Measurements from ENCODE around the gene SRPK2. TPM values are rescaled to one million over a fixed set of nuclear protein-coding genes. Genes with fewer than 3 reads are reported as not detected.
A peak's percentile ranks its signal among the peaks of the same experiment; 100 is the strongest.

The SRPK2 gene
- total and polyA plus RNA-seq, 2 of the 13 experiments (the other 11 are each of a cell fraction or from before 2014, with no cell fraction given) = 10.1 to 22.3 TPM

GRCh38 chr7:105403128-105403527 lies 14.4 kb upstream of the SRPK2 start:
- no peak overlapping the region for H3K4me2 ChIP-seq (ENCODE audit: low read depth, low read length)
- H4K20me1 ChIP-seq (ENCODE audit: insufficient read depth, low read length) = no peaks in the 10 kb centered on the region
- no peak overlapping the region for H3K9ac ChIP-seq (ENCODE audit: insufficient read depth, low read depth, low read length)
- H3K4me3 ChIP-seq (replicated peaks in 1 of 3; ENCODE audit: insufficient read depth in 1 of 3, low read depth in 2 of 3, low read length in 3 of 3) = no peak overlapping the region
- H2AFZ ChIP-seq (ENCODE audit: low read length) = no peak overlapping the region
- H3K79me2 ChIP-seq (ENCODE audit: insufficient read depth, low read length) = no peaks in the 10 kb centered on the region
- CTCF ChIA-PET (ENCODE audit: low intra/inter-chr PET ratio, low total read pairs) = no interaction called here
- no peak overlapping the region for H3K27ac ChIP-seq (ENCODE audit: extremely low read length, insufficient read depth, low read length)
- no peak for FAIRE-seq
- in situ Hi-C loops (cut with HindIII; ENCODE audit: extremely low pct_ligation_motif_present, low pct_unique_long_range_greater_than_20kb) = no loop called here
- peaks cover 11% of the 10 kb centered on the region for H3K4me1 ChIP-seq (ENCODE audit: insufficient read depth, low read length)
- intact Hi-C loops (cut with micrococcal nuclease; ENCODE audit: unreplicated experiment) = no loop called here
- no peak for ATAC-seq
- 65% methylated on average over 6 of the region's 6 CpGs for WGBS (ENCODE audit: low lambda C conversion rate)
- TF ChIP-seq HOXD1 (CRISPR knock-in tag; IDR thresholded peaks at IDR 0.05) (no peak), ZNF710 (CRISPR knock-in tag; IDR thresholded peaks at IDR 0.05; ENCODE audit: borderline replicate concordance) (no peak), RFX5 (IDR thresholded peaks at IDR 0.05; ENCODE audit: low read depth, low read length) (no peak)
- DNase-seq (ENCODE audit: low spot score) = no peak
- BruUV-seq (replicated peaks) = no TSS peak
- POLR2A ChIA-PET = no interaction called here
- no peaks in the 10 kb centered on the region for H3K9me3 ChIP-seq (ENCODE audit: low read length)
- no peaks in the 10 kb centered on the region for H3K36me3 ChIP-seq (replicated peaks in 1 of 2; ENCODE audit: control insufficient read depth in 1 of 2, insufficient read depth in 2 of 2, low read length in 2 of 2)
- no peaks in the 10 kb centered on the region for H3K27me3 ChIP-seq (ENCODE audit: control insufficient read depth in 1 of 2, insufficient read depth in 2 of 2, low read length in 2 of 2)

GRCh38 chr7:105402221-105403095 lies 13.7 kb upstream of the SRPK2 start:
- Histone ChIP-seq H3K9ac (ENCODE audit: insufficient read depth, low read depth, low read length) (no peak overlapping the region), H3K79me2 (ENCODE audit: insufficient read depth, low read length) (no peaks in the 10 kb centered on the region), H3K4me1 (ENCODE audit: insufficient read depth, low read length) (peaks cover 11% of the 10 kb centered on the region), H3K27ac (ENCODE audit: extremely low read length, insufficient read depth, low read length) (no peak overlapping the region), H3K4me3 (replicated peaks in 1 of 3; ENCODE audit: insufficient read depth in 1 of 3, low read depth in 2 of 3, low read length in 3 of 3) (no peak overlapping the region), H3K36me3 (replicated peaks in 1 of 2; ENCODE audit: control insufficient read depth in 1 of 2, insufficient read depth in 2 of 2, low read length in 2 of 2) (no peaks in the 10 kb centered on the region), H2AFZ (ENCODE audit: low read length) (no peak overlapping the region), H3K4me2 (ENCODE audit: low read depth, low read length) (no peak overlapping the region), H3K9me3 (ENCODE audit: low read length) (no peaks in the 10 kb centered on the region), H3K27me3 (ENCODE audit: control insufficient read depth in 1 of 2, insufficient read depth in 2 of 2, low read length in 2 of 2) (no peaks in the 10 kb centered on the region), H4K20me1 (ENCODE audit: insufficient read depth, low read length) (no peaks in the 10 kb centered on the region)
- no peak for DNase-seq (ENCODE audit: low spot score)
- no peak for ATAC-seq
- no TSS peak for BruUV-seq (replicated peaks)
- intact Hi-C loops (cut with micrococcal nuclease; ENCODE audit: unreplicated experiment) (no loop called here), in situ Hi-C loops (cut with HindIII; ENCODE audit: extremely low pct_ligation_motif_present, low pct_unique_long_range_greater_than_20kb) (no loop called here)
- POLR2A ChIA-PET = interaction anchor here (1.2 kb wide), 1 partner anchor 52 kb away, joined by 3 read pairs; no protein-coding TSS in a partner anchor
- 92% methylated on average over 18 of the region's 18 CpGs for WGBS (ENCODE audit: low lambda C conversion rate)
- CTCF ChIA-PET (ENCODE audit: low intra/inter-chr PET ratio, low total read pairs) = no interaction called here
- FAIRE-seq = no peak
- TF ChIP-seq ZNF430 (CRISPR knock-in tag; IDR thresholded peaks at IDR 0.05) (0 out of 2 replicates have a peak, but pooled peaks have one; percentile 4), ZNF616 (CRISPR knock-in tag; IDR thresholded peaks at IDR 0.05; ENCODE audit: low read depth) (no peak), HCFC1 (IDR thresholded peaks at IDR 0.05; ENCODE audit: low read depth, low read length) (no peak), ZNF598 (CRISPR knock-in tag; IDR thresholded peaks at IDR 0.05; ENCODE audit: borderline replicate concordance) (no peak), JUNB (CRISPR knock-in tag; IDR thresholded peaks at IDR 0.05; ENCODE audit: borderline replicate concordance) (no peak), ZNF772 (CRISPR knock-in tag; IDR thresholded peaks at IDR 0.05) (no peak), SNAPC4 (CRISPR knock-in tag; IDR thresholded peaks at IDR 0.05) (no peak)

Data from HepG2 (cell line).